ENCODE results near the gene PARP14.

DNA sequence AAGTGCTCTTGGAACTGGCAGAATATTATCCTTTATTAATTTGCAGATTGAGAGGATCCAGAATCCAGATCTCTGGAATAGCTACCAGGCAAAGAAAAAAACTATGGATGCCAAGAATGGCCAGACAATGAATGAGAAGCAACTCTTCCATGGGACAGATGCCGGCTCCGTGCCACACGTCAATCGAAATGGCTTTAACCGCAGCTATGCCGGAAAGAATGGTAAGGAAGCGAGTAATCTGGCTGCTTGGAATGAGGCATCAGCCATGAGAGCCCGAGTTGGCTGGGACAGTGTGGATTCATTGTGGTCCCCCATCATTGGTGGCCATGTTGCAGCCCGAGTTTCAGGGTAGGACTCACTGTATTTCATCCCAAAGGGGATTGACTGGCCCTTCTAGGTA is 47.1 kb downstream of the PARP14 start:
- TF ChIP-seq, protein P1, sequence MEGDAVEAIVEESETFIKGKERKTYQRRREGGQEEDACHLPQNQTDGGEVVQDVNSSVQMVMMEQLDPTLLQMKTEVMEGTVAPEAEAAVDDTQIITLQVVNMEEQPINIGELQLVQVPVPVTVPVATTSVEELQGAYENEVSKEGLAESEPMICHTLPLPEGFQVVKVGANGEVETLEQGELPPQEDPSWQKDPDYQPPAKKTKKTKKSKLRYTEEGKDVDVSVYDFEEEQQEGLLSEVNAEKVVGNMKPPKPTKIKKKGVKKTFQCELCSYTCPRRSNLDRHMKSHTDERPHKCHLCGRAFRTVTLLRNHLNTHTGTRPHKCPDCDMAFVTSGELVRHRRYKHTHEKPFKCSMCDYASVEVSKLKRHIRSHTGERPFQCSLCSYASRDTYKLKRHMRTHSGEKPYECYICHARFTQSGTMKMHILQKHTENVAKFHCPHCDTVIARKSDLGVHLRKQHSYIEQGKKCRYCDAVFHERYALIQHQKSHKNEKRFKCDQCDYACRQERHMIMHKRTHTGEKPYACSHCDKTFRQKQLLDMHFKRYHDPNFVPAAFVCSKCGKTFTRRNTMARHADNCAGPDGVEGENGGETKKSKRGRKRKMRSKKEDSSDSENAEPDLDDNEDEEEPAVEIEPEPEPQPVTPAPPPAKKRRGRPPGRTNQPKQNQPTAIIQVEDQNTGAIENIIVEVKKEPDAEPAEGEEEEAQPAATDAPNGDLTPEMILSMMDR (IDR thresholded peaks at IDR 0.05; ENCODE audit: low read depth, low read length), result no peak
- TF ChIP-seq EZH2phosphoT487 (IDR thresholded peaks at IDR 0.05; ENCODE audit: low read depth), result no peak

Measured in OCI-LY3 (cell line).